ENCODE results near the gene ZNF385A. TPM values are rescaled to one million over a fixed set of nuclear protein-coding genes. Genes with fewer than 3 reads are reported as not detected.

Gene ZNF385A
- total RNA-seq, 1 donor from 2014 or later, result 0.99 TPM

- Mint-ChIP-seq H3K4me3 (no peak overlapping the region), H3K9me3 (no peaks in the 10 kb centered on the region), H3K27me3 (ENCODE audit: insufficient read depth) (peaks cover 2% of the 10 kb centered on the region), H3K27ac (no peak overlapping the region), H3K4me1 (ENCODE audit: low read depth) (peaks cover 10% of the 10 kb centered on the region), H3K36me3 (ENCODE audit: low read depth) (peaks cover 1% of the 10 kb centered on the region)
- intact Hi-C loops (cut with micrococcal nuclease), result no loop called here
- DNase-seq (ENCODE audit: low spot score), result no peak
Observed at GRCh38 chr12:54385251-54385914, 850 bp upstream of the ZNF385A start.

- intact Hi-C loops (cut with micrococcal nuclease), result no loop called here
- H3K27me3 Mint-ChIP-seq (ENCODE audit: insufficient read depth), result peaks cover 5% of the 10 kb centered on the region
- H3K36me3 Mint-ChIP-seq (ENCODE audit: low read depth), result no peaks in the 10 kb centered on the region
- no peak for DNase-seq (ENCODE audit: low spot score)
- peaks cover 13% of the 10 kb centered on the region for H3K4me1 Mint-ChIP-seq (ENCODE audit: low read depth)
- no peaks in the 10 kb centered on the region for H3K9me3 Mint-ChIP-seq
- H3K4me3 Mint-ChIP-seq, result no peak overlapping the region
- H3K27ac Mint-ChIP-seq, result peak overlapping the region; percentile 14
Observed at GRCh38 chr12:54383041-54383609, 1.4 kb downstream of the ZNF385A start.

DNA sequence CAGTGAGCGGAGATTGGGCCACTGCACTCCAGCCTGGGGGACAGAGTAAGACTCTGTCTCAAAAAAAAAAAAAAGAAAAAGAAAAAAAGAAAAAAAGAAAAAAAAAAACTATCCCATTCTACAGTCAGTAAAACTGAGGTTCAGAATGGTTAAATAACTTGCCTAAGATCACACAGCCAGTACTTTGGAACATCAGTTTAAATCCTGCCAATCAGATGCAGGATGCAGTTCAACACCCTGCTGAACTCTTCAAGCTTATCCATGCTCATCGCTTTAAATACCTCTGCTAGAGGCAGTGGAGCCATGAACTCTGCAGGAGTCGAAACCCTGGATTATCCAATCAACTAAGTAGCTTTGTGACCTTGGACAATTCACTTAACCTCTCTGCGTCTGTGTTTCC lies 3.4 kb downstream of the ZNF385A start:
- intact Hi-C loops (cut with micrococcal nuclease), result no loop called here
- Mint-ChIP-seq H3K4me3 (no peak overlapping the region), H3K4me1 (ENCODE audit: low read depth) (peaks cover 13% of the 10 kb centered on the region), H3K27ac (no peak overlapping the region), H3K27me3 (ENCODE audit: insufficient read depth) (peaks cover 6% of the 10 kb centered on the region), H3K9me3 (no peaks in the 10 kb centered on the region), H3K36me3 (ENCODE audit: low read depth) (no peaks in the 10 kb centered on the region)
- no peak for DNase-seq (ENCODE audit: low spot score)

- H3K27me3 Mint-ChIP-seq (ENCODE audit: insufficient read depth), result peaks cover 6% of the 10 kb centered on the region
- H3K27ac Mint-ChIP-seq, result no peak overlapping the region
- H3K36me3 Mint-ChIP-seq (ENCODE audit: low read depth), result no peaks in the 10 kb centered on the region
- DNase-seq (ENCODE audit: low spot score), result peak; percentile 84
- H3K4me1 Mint-ChIP-seq (ENCODE audit: low read depth), result peaks cover 13% of the 10 kb centered on the region
- intact Hi-C loops (cut with micrococcal nuclease), result loop anchor here (1.0 to 5.0 kb wide), 7 partner anchors 11 to 372 kb away; partner anchors contain the start of gene HOXC8
- peak overlapping the region; percentile 70 for H3K4me3 Mint-ChIP-seq
- H3K9me3 Mint-ChIP-seq, result no peaks in the 10 kb centered on the region
Observed at GRCh38 chr12:54379398-54380201, 4.9 kb downstream of the ZNF385A start.

DNA sequence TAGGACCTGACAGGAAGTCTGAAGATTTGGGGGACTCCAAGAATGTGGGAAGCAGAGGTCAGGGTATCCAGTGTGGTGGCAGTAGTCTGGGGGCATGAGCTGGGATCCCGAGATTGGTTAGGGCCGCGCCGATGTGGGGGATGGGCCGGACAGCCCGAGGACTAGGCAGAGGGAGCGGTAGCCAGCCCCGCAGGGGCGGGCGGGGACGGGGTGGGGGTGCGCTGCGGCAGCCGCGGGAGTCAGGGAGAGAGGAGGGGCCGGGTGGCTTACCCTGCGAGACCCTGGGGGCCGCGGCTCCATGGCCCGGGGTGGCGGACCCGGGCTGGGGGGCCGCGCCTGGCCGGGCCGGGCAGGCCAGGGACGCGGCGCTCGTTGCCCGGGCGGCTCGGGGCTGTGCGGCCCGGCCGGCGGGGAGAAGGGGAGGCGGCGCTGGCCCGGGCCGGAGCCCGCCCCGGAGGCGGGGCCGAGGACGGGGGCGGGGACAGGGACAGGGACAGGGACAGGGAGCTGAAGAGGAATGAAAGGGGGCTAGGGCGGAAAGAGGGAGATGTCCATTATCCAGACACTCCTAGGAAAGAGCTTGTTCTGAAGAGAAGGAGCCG lies 5.6 kb downstream of the ZNF385A start:
- Mint-ChIP-seq H3K4me1 (ENCODE audit: low read depth) (peaks cover 17% of the 10 kb centered on the region), H3K9me3 (no peaks in the 10 kb centered on the region), H3K27ac (no peak overlapping the region), H3K27me3 (ENCODE audit: insufficient read depth) (peaks cover 6% of the 10 kb centered on the region), H3K36me3 (ENCODE audit: low read depth) (no peaks in the 10 kb centered on the region), H3K4me3 (peak overlapping the region; percentile 70)
- peak; percentile 21 for DNase-seq (ENCODE audit: low spot score)
- intact Hi-C loops (cut with micrococcal nuclease), result loop anchor here (1.0 to 5.0 kb wide), 7 partner anchors 11 to 372 kb away; partner anchors contain the start of gene HOXC8

GRCh38 chr12:54377797-54378515 lies 6.6 kb downstream of the ZNF385A start:
- no peaks in the 10 kb centered on the region for H3K9me3 Mint-ChIP-seq
- H3K4me1 Mint-ChIP-seq (ENCODE audit: low read depth), result peaks cover 21% of the 10 kb centered on the region
- H3K4me3 Mint-ChIP-seq, result no peak overlapping the region
- no peak overlapping the region for H3K27ac Mint-ChIP-seq
- DNase-seq (ENCODE audit: low spot score), result no peak
- H3K27me3 Mint-ChIP-seq (ENCODE audit: insufficient read depth), result peaks cover 6% of the 10 kb centered on the region
- intact Hi-C loops (cut with micrococcal nuclease), result loop anchor here (5.0 kb wide), 1 partner anchor 371 kb away; the partner anchor contains the start of gene HOXC8
- no peaks in the 10 kb centered on the region for H3K36me3 Mint-ChIP-seq (ENCODE audit: low read depth)

GRCh38 chr12:54377007-54377406 lies 7.5 kb downstream of the ZNF385A start:
- no peak for DNase-seq (ENCODE audit: low spot score)
- H3K27ac Mint-ChIP-seq, result no peak overlapping the region
- intact Hi-C loops (cut with micrococcal nuclease), result loop anchor here (5.0 kb wide), 1 partner anchor 370 kb away; the partner anchor contains the start of gene HOXC8
- H3K27me3 Mint-ChIP-seq (ENCODE audit: insufficient read depth), result peaks cover 6% of the 10 kb centered on the region
- peaks cover 21% of the 10 kb centered on the region for H3K4me1 Mint-ChIP-seq (ENCODE audit: low read depth)
- no peak overlapping the region for H3K4me3 Mint-ChIP-seq
- H3K9me3 Mint-ChIP-seq, result no peaks in the 10 kb centered on the region
- H3K36me3 Mint-ChIP-seq (ENCODE audit: low read depth), result no peaks in the 10 kb centered on the region

DNA sequence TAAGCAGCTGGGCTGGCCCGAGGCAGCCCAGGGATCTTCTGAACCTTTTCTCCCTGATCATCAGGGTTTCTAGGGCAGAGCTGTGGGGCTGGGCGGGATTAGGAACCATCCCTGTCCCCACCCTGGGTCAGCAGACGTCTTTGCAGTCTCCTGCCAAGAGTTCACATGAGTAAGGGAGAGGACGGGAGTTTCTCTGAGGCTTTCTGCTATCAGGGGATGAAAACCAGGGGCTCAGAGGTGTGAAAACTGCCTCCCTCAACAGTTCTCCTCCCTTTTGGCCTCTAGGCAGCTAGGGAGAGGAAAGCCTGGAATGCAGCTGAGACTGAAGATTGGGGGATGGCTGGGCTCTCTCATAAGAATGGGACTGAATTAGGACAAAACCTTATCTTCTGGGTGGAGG lies 7.9 kb downstream of the ZNF385A start:
- H3K4me1 Mint-ChIP-seq (ENCODE audit: low read depth), result peaks cover 21% of the 10 kb centered on the region
- DNase-seq (ENCODE audit: low spot score), result no peak
- peaks cover 6% of the 10 kb centered on the region for H3K27me3 Mint-ChIP-seq (ENCODE audit: insufficient read depth)
- no peak overlapping the region for H3K4me3 Mint-ChIP-seq
- no peak overlapping the region for H3K27ac Mint-ChIP-seq
- intact Hi-C loops (cut with micrococcal nuclease), result loop anchor here (5.0 kb wide), 1 partner anchor 369 kb away; the partner anchor contains the start of gene HOXC8
- no peaks in the 10 kb centered on the region for H3K36me3 Mint-ChIP-seq (ENCODE audit: low read depth)
- H3K9me3 Mint-ChIP-seq, result no peaks in the 10 kb centered on the region

DNA sequence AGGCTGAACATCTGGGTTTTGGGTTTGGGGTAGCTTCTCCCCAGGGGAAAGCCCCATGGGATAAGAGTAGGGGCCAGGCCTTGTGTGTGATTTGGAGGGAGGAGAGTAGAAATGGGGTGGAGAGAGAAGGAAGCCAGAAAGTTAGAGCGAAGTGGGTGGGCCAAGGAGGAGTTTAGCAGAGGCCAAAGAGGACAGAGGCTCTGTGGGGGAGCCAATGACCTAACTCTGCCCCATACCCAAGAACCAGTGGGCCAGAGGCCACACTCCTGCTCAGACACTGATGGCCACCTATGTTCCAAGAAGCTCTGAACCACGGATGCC lies 9.3 kb downstream of the ZNF385A start:
- intact Hi-C loops (cut with micrococcal nuclease), result loop anchor here (5.0 kb wide), 1 partner anchor 368 kb away; the partner anchor contains the start of gene HOXC8
- H3K4me3 Mint-ChIP-seq, result no peak overlapping the region
- peaks cover 3% of the 10 kb centered on the region for H3K27me3 Mint-ChIP-seq (ENCODE audit: insufficient read depth)
- peaks cover 21% of the 10 kb centered on the region for H3K4me1 Mint-ChIP-seq (ENCODE audit: low read depth)
- DNase-seq (ENCODE audit: low spot score), result no peak
- no peak overlapping the region for H3K27ac Mint-ChIP-seq
- H3K9me3 Mint-ChIP-seq, result no peaks in the 10 kb centered on the region
- H3K36me3 Mint-ChIP-seq (ENCODE audit: low read depth), result no peaks in the 10 kb centered on the region

GRCh38 chr12:54374562-54375258 lies 9.8 kb downstream of the ZNF385A start:
- DNase-seq (ENCODE audit: low spot score), result no peak
- H3K27ac Mint-ChIP-seq, result no peak overlapping the region
- peaks cover 3% of the 10 kb centered on the region for H3K27me3 Mint-ChIP-seq (ENCODE audit: insufficient read depth)
- H3K36me3 Mint-ChIP-seq (ENCODE audit: low read depth), result no peaks in the 10 kb centered on the region
- intact Hi-C loops (cut with micrococcal nuclease), result loop anchor here (5.0 kb wide), 1 partner anchor 367 kb away; the partner anchor contains the start of gene HOXC8
- H3K4me3 Mint-ChIP-seq, result no peak overlapping the region
- no peaks in the 10 kb centered on the region for H3K9me3 Mint-ChIP-seq
- peaks cover 18% of the 10 kb centered on the region for H3K4me1 Mint-ChIP-seq (ENCODE audit: low read depth)

GRCh38 chr12:54373649-54374561 lies 10.6 kb downstream of the ZNF385A start:
- no peak for DNase-seq (ENCODE audit: low spot score)
- intact Hi-C loops (cut with micrococcal nuclease), result no loop called here
- H3K36me3 Mint-ChIP-seq (ENCODE audit: low read depth), result no peaks in the 10 kb centered on the region
- peaks cover 19% of the 10 kb centered on the region for H3K4me1 Mint-ChIP-seq (ENCODE audit: low read depth)
- H3K27ac Mint-ChIP-seq, result no peak overlapping the region
- H3K9me3 Mint-ChIP-seq, result no peaks in the 10 kb centered on the region
- H3K4me3 Mint-ChIP-seq, result no peak overlapping the region
- peaks cover 3% of the 10 kb centered on the region for H3K27me3 Mint-ChIP-seq (ENCODE audit: insufficient read depth)

Data from activated T-helper 1 cell treated with anti-CD3 and anti-CD28 coated beads, Interleukin-12 subunit alpha, Interleukin-12 subunit beta, Interleukin-2, Interleukin-4 antibody, amounts not matched to agents 30 ng/mL and 10 ng/mL and 1 ng/mL, durations not matched to agents 14 hours and 24 hours and 36 hours (primary cell).